PFSK-1 (cell line): Measurements from ENCODE around the gene OR2A5.

Source experiments
- FOXP2 ChIP-seq: optimal IDR thresholded peaks from 2 replicates; pipeline ENCODE3; 2011; ENCODE audit warnings: borderline replicate concordance, control low read depth, inconsistent platforms; ENCODE audit not compliant: insufficient read depth; ENCODE audit errors: extremely low read length, extremely low read depth
- POLR2AphosphoS5 ChIP-seq: IDR thresholded peaks from 2 replicates; pipeline ENCODE4 v1.6.1; 2012; ENCODE audit warnings: low read depth, mild to moderate bottlenecking, control low read depth, low read length, moderate library complexity
- SIN3A ChIP-seq: IDR thresholded peaks from 2 replicates; pipeline ENCODE4 v1.6.1; 2012; ENCODE audit warnings: mild to moderate bottlenecking, low read length, moderate library complexity, borderline replicate concordance; ENCODE audit not compliant: insufficient read depth
- TAF1 ChIP-seq: IDR thresholded peaks from 2 replicates; pipeline ENCODE4 v1.6.1; 2012; ENCODE audit warnings: low read length, control low read depth, borderline replicate concordance; ENCODE audit not compliant: insufficient read depth
- TF ChIP-seq, protein P1 (sequence below), 2 experiments: IDR thresholded peaks; 2 replicates each; pipeline versions ENCODE4 v1.6.1 to v1.8.0; 2011 to 2012; ENCODE audit warnings: low read depth in 2 of 2, low read length in 2 of 2, control low read depth in 1 of 2, inconsistent platforms in 1 of 2, mild to moderate bottlenecking in 1 of 2, moderate library complexity in 1 of 2; ENCODE audit not compliant: insufficient read depth in 1 of 2

OR2A5 gene

DNA sequence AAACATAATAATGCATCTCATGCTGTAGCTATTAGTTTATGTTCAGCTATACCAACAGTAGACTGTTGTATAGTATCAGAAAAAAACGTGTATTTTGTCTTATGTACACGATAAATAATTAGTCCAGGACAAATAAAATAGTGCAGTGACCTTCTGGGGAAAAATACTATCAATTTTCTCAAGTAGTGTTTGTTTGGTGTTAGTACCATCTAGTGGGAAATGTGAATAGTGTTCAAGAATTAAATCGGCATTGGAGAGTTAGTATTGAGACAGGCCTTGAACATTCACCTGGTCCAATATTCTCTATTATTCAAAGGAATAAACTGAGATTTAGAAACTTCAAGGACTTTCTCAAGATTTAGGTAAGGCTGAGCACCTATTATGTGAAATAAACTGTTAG lies 21.7 kb upstream of the OR2A5 start:
- TF ChIP-seq, protein P1, sequence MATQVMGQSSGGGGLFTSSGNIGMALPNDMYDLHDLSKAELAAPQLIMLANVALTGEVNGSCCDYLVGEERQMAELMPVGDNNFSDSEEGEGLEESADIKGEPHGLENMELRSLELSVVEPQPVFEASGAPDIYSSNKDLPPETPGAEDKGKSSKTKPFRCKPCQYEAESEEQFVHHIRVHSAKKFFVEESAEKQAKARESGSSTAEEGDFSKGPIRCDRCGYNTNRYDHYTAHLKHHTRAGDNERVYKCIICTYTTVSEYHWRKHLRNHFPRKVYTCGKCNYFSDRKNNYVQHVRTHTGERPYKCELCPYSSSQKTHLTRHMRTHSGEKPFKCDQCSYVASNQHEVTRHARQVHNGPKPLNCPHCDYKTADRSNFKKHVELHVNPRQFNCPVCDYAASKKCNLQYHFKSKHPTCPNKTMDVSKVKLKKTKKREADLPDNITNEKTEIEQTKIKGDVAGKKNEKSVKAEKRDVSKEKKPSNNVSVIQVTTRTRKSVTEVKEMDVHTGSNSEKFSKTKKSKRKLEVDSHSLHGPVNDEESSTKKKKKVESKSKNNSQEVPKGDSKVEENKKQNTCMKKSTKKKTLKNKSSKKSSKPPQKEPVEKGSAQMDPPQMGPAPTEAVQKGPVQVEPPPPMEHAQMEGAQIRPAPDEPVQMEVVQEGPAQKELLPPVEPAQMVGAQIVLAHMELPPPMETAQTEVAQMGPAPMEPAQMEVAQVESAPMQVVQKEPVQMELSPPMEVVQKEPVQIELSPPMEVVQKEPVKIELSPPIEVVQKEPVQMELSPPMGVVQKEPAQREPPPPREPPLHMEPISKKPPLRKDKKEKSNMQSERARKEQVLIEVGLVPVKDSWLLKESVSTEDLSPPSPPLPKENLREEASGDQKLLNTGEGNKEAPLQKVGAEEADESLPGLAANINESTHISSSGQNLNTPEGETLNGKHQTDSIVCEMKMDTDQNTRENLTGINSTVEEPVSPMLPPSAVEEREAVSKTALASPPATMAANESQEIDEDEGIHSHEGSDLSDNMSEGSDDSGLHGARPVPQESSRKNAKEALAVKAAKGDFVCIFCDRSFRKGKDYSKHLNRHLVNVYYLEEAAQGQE (IDR thresholded peaks at IDR 0.05; ENCODE audit: insufficient read depth in 1 of 2, low read depth in 2 of 2, low read length in 2 of 2): no peak
- no peak for TF ChIP-seq POLR2AphosphoS5

DNA sequence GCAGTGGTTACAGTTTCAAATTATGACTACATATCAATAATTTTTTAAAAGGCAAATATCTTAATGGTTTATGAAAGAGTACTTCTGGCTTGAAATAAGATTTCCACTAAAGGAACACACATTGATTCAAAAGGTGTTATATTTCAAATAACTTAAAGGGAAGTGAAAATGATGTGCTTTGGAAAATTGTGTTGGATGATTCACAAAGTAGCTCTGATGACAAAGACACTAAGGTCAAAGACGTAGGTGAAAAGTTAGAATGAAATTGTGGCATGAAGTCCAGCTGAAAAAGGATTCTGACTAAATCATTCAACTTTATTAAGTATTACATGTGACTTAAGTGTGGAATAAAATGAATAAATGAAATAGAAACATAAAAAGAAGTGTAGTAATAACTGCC lies 20.8 kb upstream of the OR2A5 start:
- TF ChIP-seq FOXP2: no peak
- no peak for TF ChIP-seq SIN3A
- TF ChIP-seq, protein P1 (IDR thresholded peaks at IDR 0.05; ENCODE audit: insufficient read depth in 1 of 2, low read depth in 2 of 2, low read length in 2 of 2): no peak
- TF ChIP-seq TAF1: no peak
- no peak for TF ChIP-seq POLR2AphosphoS5

DNA sequence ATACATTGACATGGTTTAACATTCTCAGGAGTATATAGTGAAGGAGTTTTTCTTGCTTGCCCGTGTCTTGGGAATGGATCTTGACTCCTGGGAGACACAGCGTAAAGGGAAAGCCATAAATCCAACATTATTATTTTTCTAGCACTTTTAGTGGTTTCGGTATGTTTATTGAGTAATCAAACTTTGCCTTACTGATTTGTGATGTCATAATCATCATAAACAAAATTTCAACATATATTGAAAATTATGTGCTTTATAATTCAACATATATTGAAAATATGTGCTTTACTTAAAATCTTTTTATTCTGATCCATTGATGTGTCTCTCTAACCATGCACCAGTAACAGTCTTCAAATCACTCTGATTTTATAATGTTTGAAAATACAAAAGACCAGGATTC lies 20.2 kb upstream of the OR2A5 start:
- TF ChIP-seq TAF1: no peak
- no peak for TF ChIP-seq FOXP2
- TF ChIP-seq SIN3A: no peak

DNA sequence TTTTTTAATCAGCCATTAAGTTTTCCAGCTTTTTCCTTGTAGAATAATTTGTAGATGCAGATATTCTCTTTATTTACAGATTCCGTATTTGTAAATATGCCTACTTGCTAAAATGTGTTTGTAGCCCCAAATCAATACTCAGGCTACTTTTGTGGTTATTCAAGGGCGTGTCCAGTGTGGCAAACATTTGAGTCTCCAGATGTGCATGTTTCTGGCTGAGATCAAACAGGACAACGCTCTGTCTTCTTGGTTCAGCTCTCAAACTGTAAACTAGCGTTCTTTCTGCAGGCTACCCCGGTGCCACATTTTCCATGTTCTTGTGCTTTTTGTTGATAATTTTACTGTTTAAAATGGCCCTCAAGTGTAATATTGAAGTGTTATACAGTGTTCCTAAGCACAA lies 16.2 kb upstream of the OR2A5 start:
- no peak for TF ChIP-seq FOXP2
- TF ChIP-seq POLR2AphosphoS5: no peak
- TF ChIP-seq SIN3A: no peak
- TF ChIP-seq, protein P1 (IDR thresholded peaks at IDR 0.05; ENCODE audit: insufficient read depth in 1 of 2, low read depth in 2 of 2, low read length in 2 of 2): no peak
- TF ChIP-seq TAF1: no peak

DNA sequence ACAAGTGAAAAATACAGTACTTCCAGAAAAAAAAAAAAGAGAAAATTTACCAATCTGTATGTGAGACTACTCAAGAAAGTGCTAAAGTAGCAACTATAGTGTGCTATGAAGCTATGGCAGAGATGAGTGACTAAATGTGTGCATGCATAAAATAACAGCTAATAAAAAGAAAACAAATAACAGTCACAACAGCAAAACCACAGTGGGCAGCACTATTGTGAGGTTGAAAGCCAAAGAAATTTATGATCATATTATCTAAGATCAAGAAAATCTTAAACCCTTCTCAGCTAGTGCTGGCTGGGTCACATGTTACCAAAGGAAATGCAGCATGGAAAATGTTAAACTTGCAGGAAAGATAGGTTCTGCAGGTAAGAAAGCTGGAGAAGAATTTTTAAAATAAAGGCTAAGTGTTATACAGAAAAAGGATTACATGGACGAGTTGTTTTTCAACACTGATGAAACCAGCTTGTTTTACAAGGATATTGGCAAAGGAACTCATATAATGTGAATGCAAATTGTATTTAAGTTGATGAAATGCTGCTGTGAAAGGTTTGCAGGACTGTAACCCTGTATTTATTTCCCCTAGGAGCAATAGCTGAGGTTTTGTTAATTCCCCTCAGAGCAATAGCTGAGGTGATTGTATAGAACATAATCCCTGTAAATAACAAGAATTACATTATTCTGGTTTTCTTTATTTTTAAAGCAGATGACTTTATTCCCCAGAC lies 15.6 kb upstream of the OR2A5 start:
- TF ChIP-seq FOXP2: no peak
- no peak for TF ChIP-seq TAF1
- TF ChIP-seq, protein P1 (IDR thresholded peaks at IDR 0.05; ENCODE audit: insufficient read depth in 1 of 2, low read depth in 2 of 2, low read length in 2 of 2): no peak
- TF ChIP-seq SIN3A: no peak
- TF ChIP-seq POLR2AphosphoS5: no peak
